ENCODE results near the gene NRARP.
A peak's percentile ranks its signal among the peaks of the same experiment; 100 is the strongest.
"Not testable (repeated sequence)": the region's sequence is repeated elsewhere in the genome, so short reads cannot be mapped to it uniquely, and the experiment has no call there.

NRARP gene

GRCh38 chr9:137302118-137302448, at the start of gene NRARP:
NRARP (minus strand) TSS chr9:137302271; CDS start chr9:137301928, 343 bp downstream.
- Mint-ChIP-seq H3K9me3 (no peaks in the 10 kb centered on the region), H3K36me3 (no peaks in the 10 kb centered on the region), H3K27me3 (peaks cover 5% of the 10 kb centered on the region), H3K4me1 (peaks cover 9% of the 10 kb centered on the region), H3K4me3 (peak within 1 kb of the TSS; percentile 56), H3K27ac (no peak within 1 kb of the TSS)
- peak; percentile 85 for ATAC-seq (ENCODE audit: low read depth)
- peak; percentile 93 to 95 for DNase-seq (ENCODE audit: low spot score in 2 of 2)

GRCh38 chr9:137350696-137351584, 48.9 kb upstream of the NRARP start:
- ATAC-seq (ENCODE audit: low read depth) (no peak), DNase-seq (ENCODE audit: low spot score in 2 of 2) (no peak)
- Mint-ChIP-seq H3K9me3 (no peaks in the 10 kb centered on the region), H3K4me1 (no peaks in the 10 kb centered on the region), H3K27me3 (no peaks in the 10 kb centered on the region), H3K4me3 (no peak overlapping the region), H3K27ac (no peak overlapping the region), H3K36me3 (peaks cover 4% of the 10 kb centered on the region)

- Mint-ChIP-seq H3K27me3 (no peaks in the 10 kb centered on the region), H3K4me3 (no peak overlapping the region), H3K9me3 (no peaks in the 10 kb centered on the region), H3K4me1 (no peaks in the 10 kb centered on the region), H3K36me3 (peaks cover 4% of the 10 kb centered on the region), H3K27ac (no peak overlapping the region)
- DNase-seq (ENCODE audit: low spot score in 2 of 2), result no peak
- no peak for ATAC-seq (ENCODE audit: low read depth)
These were observed 47.5 kb upstream of the NRARP start for GRCh38 chr9:137349471-137350033.

- DNase-seq (ENCODE audit: low spot score in 2 of 2), result no peak
- H3K4me1 Mint-ChIP-seq, result no peaks in the 10 kb centered on the region
- H3K9me3 Mint-ChIP-seq, result no peaks in the 10 kb centered on the region
- no peak overlapping the region for H3K4me3 Mint-ChIP-seq
- no peak for ATAC-seq (ENCODE audit: low read depth)
- H3K27ac Mint-ChIP-seq, result no peak overlapping the region
- H3K36me3 Mint-ChIP-seq, result peaks cover 4% of the 10 kb centered on the region
- H3K27me3 Mint-ChIP-seq, result no peaks in the 10 kb centered on the region
These were observed 46.8 kb upstream of the NRARP start for GRCh38 chr9:137348769-137349470.

- Mint-ChIP-seq H3K27ac (no peak overlapping the region), H3K36me3 (peaks cover 4% of the 10 kb centered on the region), H3K27me3 (no peaks in the 10 kb centered on the region), H3K9me3 (no peaks in the 10 kb centered on the region), H3K4me1 (no peaks in the 10 kb centered on the region), H3K4me3 (no peak overlapping the region)
- no peak for DNase-seq (ENCODE audit: low spot score in 2 of 2)
- ATAC-seq (ENCODE audit: low read depth), result no peak
These were observed 45.9 kb upstream of the NRARP start for GRCh38 chr9:137347928-137348327.

- Mint-ChIP-seq H3K4me3 (no peak overlapping the region), H3K9me3 (no peaks in the 10 kb centered on the region), H3K36me3 (peaks cover 4% of the 10 kb centered on the region), H3K27me3 (peaks cover 4% of the 10 kb centered on the region), H3K4me1 (no peaks in the 10 kb centered on the region), H3K27ac (no peak overlapping the region)
- no peak for ATAC-seq (ENCODE audit: low read depth)
- DNase-seq (ENCODE audit: low spot score in 2 of 2), result no peak
These were observed 40.4 kb upstream of the NRARP start for GRCh38 chr9:137342482-137342881.

- Mint-ChIP-seq H3K27me3 (peaks cover 4% of the 10 kb centered on the region), H3K4me3 (no peak overlapping the region), H3K36me3 (peaks cover under 1% of the 10 kb centered on the region), H3K27ac (no peak overlapping the region), H3K9me3 (no peaks in the 10 kb centered on the region), H3K4me1 (no peaks in the 10 kb centered on the region)
- ATAC-seq (ENCODE audit: low read depth) (no peak), DNase-seq (ENCODE audit: low spot score in 2 of 2) (no peak)
These were observed 39.2 kb upstream of the NRARP start for GRCh38 chr9:137341227-137341626.

GRCh38 chr9:137339908-137340462, 37.9 kb upstream of the NRARP start:
- H3K27ac Mint-ChIP-seq; H3K4me1 Mint-ChIP-seq; ATAC-seq (ENCODE audit: low read depth); DNase-seq (ENCODE audit: low spot score in 2 of 2); H3K36me3 Mint-ChIP-seq; H3K27me3 Mint-ChIP-seq; H3K4me3 Mint-ChIP-seq; H3K9me3 Mint-ChIP-seq: not testable (repeated sequence)

GRCh38 chr9:137339045-137339907, 37.2 kb upstream of the NRARP start:
- peaks cover 2% of the 10 kb centered on the region for H3K4me1 Mint-ChIP-seq
- no peak overlapping the region for H3K4me3 Mint-ChIP-seq
- peaks cover 6% of the 10 kb centered on the region for H3K27me3 Mint-ChIP-seq
- H3K9me3 Mint-ChIP-seq, result no peaks in the 10 kb centered on the region
- no peak overlapping the region for H3K27ac Mint-ChIP-seq
- H3K36me3 Mint-ChIP-seq, result no peaks in the 10 kb centered on the region
- no peak for ATAC-seq (ENCODE audit: low read depth)
- no peak for DNase-seq (ENCODE audit: low spot score in 2 of 2)

GRCh38 chr9:137336735-137337134, 34.7 kb upstream of the NRARP start:
- Mint-ChIP-seq H3K9me3 (no peaks in the 10 kb centered on the region), H3K27ac (no peak overlapping the region), H3K4me3 (no peak overlapping the region), H3K27me3 (peaks cover 8% of the 10 kb centered on the region), H3K4me1 (peaks cover 2% of the 10 kb centered on the region), H3K36me3 (no peaks in the 10 kb centered on the region)
- DNase-seq (ENCODE audit: low spot score in 2 of 2) (no peak), ATAC-seq (ENCODE audit: low read depth) (no peak)

GRCh38 chr9:137333016-137333671, 31.1 kb upstream of the NRARP start:
- no peak overlapping the region for H3K4me3 Mint-ChIP-seq
- H3K27ac Mint-ChIP-seq, result no peak overlapping the region
- H3K4me1 Mint-ChIP-seq, result peaks cover 2% of the 10 kb centered on the region
- ATAC-seq (ENCODE audit: low read depth), result no peak
- H3K27me3 Mint-ChIP-seq, result peaks cover 3% of the 10 kb centered on the region
- no peaks in the 10 kb centered on the region for H3K36me3 Mint-ChIP-seq
- DNase-seq (ENCODE audit: low spot score in 2 of 2), result no peak
- no peaks in the 10 kb centered on the region for H3K9me3 Mint-ChIP-seq

- Mint-ChIP-seq H3K36me3 (no peaks in the 10 kb centered on the region), H3K4me3 (no peak overlapping the region), H3K4me1 (peaks cover 3% of the 10 kb centered on the region), H3K9me3 (peaks cover 2% of the 10 kb centered on the region), H3K27ac (no peak overlapping the region), H3K27me3 (peaks cover 6% of the 10 kb centered on the region)
- no peak for DNase-seq (ENCODE audit: low spot score in 2 of 2)
- ATAC-seq (ENCODE audit: low read depth), result no peak
These were observed 29.9 kb upstream of the NRARP start for GRCh38 chr9:137331929-137332328.

GRCh38 chr9:137330689-137331088, 28.6 kb upstream of the NRARP start:
- Mint-ChIP-seq H3K4me3 (no peak overlapping the region), H3K27me3 (peaks cover 7% of the 10 kb centered on the region), H3K27ac (no peak overlapping the region), H3K4me1 (peaks cover 10% of the 10 kb centered on the region), H3K9me3 (peaks cover 4% of the 10 kb centered on the region), H3K36me3 (peaks cover 2% of the 10 kb centered on the region)
- DNase-seq (ENCODE audit: low spot score in 2 of 2) (no peak), ATAC-seq (ENCODE audit: low read depth) (no peak)
